H1 (cell line): ENCODE results near the gene EGFLAM. TPM values are rescaled to one million over a fixed set of nuclear protein-coding genes. Genes with fewer than 3 reads are reported as not detected.

Experiments
- CHD7 ChIP-seq: fragments of 300-600 bp; sonication (generic); IDR thresholded peaks from 2 replicates; pipeline ENCODE4 v1.7.1; 2012; ENCODE audit warnings: low read length, moderate library complexity, mild to moderate bottlenecking, inconsistent platforms; ENCODE audit not compliant: insufficient replicate concordance
- KDM5A ChIP-seq: fragments of 200-600 bp; IDR thresholded peaks from 2 replicates; pipeline ENCODE4 v1.7.1; 2012; ENCODE audit warnings: mild to moderate bottlenecking, low read length, inconsistent platforms, mixed read lengths
- MAFK ChIP-seq: IDR thresholded peaks from 2 replicates; pipeline ENCODE4 v1.6.1; 2012; ENCODE audit warnings: low read depth, mild to moderate bottlenecking, improper control_type of control experiment, low read length
- RBBP5 ChIP-seq: IDR thresholded peaks from 2 replicates; pipeline ENCODE4 v1.7.1; 2012; ENCODE audit warnings: low read depth, mild to moderate bottlenecking, inconsistent platforms, low read length, moderate library complexity, borderline replicate concordance
- SP1 ChIP-seq: IDR thresholded peaks from 2 replicates; pipeline ENCODE4 v1.6.1; 2011; ENCODE audit warnings: low read depth, low read length
- SP2 ChIP-seq: IDR thresholded peaks from 2 replicates; pipeline ENCODE4 v1.6.1; 2012; ENCODE audit warnings: mild to moderate bottlenecking, low read length, inconsistent platforms
- polyA plus RNA-seq, 7 experiments: library from polyadenylated mRNA; depleted of rRNA in 3 of 7; stranded (reverse) in 5 of 7; unstranded in 2 of 7; fragments of >200 nt in 5 of 7; fragments of 200-250 nt in 2 of 7; gene quantifications; 1 replicate in 5 of 7; 2 replicates in 1 of 7; 4 replicates in 1 of 7; pipeline versions ENCODE4 v1.2.1 to v1.2.3, GENCODE V29; 2011 to 2013; ENCODE audit warnings: missing spikeins in 2 of 7, mixed read lengths in 2 of 7
- total RNA-seq: library from RNA; stranded (reverse); fragmentation: NEBNext Ultra II Directional; extraction: Animal tissue kit (Norgen Biotek cat#: 25700); gene quantifications from 2 replicates; pipeline ENCODE4 v1.2.1, GENCODE V29; 2021

EGFLAM gene
- total and polyA plus RNA-seq, 2 of the 8 experiments (the other 6 are each of a cell fraction or from before 2014, with no cell fraction given) = 0.20 to 0.24 TPM

- TF ChIP-seq CHD7 (no peak), SP2 (no peak), KDM5A (no peak), RBBP5 (no peak), MAFK (no peak), SP1 (no peak)
These were observed 159.3 kb downstream of the EGFLAM start (continued) for GRCh38 chr5:38417658-38418017.
